ENCODE results near the gene PDZK1.

- TF ChIP-seq JUNB (IDR thresholded peaks at IDR 0.05; ENCODE audit: unreplicated experiment) (no peak), EZH2 (IDR thresholded peaks at IDR 0.05; ENCODE audit: low read depth, unreplicated experiment) (no peak)
Observed at GRCh38 chr1:145720556-145720877, 13.3 kb upstream of the PDZK1 start.
